ENCODE data around the gene KIF26B.

Gene KIF26B

GRCh38 chr1:245538671-245539070, 383.9 kb downstream of the KIF26B start:
- DNase-seq, result no peak

- DNase-seq, result no peak
Measured at GRCh38 chr1:245541369-245541768, 386.6 kb downstream of the KIF26B start.

- DNase-seq, result no peak
Measured at GRCh38 chr1:245542365-245542764, 387.6 kb downstream of the KIF26B start.

- DNase-seq, result no peak
Measured at GRCh38 chr1:245544236-245544635, 389.5 kb downstream of the KIF26B start.

- DNase-seq, result no peak
Measured at GRCh38 chr1:245546875-245547274, 392.1 kb downstream of the KIF26B start.

- no peak for DNase-seq
Measured at GRCh38 chr1:245549996-245550719, 395.4 kb downstream of the KIF26B start.

GRCh38 chr1:245550720-245551043, 395.9 kb downstream of the KIF26B start:
- no peak for DNase-seq

GRCh38 chr1:245551536-245551935, 396.8 kb downstream of the KIF26B start:
- no peak for DNase-seq

- DNase-seq, result no peak
Measured at GRCh38 chr1:245552331-245552730, 397.5 kb downstream of the KIF26B start.

GRCh38 chr1:245556057-245556456, 401.3 kb downstream of the KIF26B start:
- DNase-seq, result no peak

- no peak for DNase-seq
Measured at GRCh38 chr1:245558069-245558468, 403.3 kb downstream of the KIF26B start.

GRCh38 chr1:245560316-245560859, 405.6 kb downstream of the KIF26B start:
- DNase-seq, result no peak

- DNase-seq, result no peak
Measured at GRCh38 chr1:245561665-245562234, 407.0 kb downstream of the KIF26B start.

GRCh38 chr1:245566134-245566533, 411.3 kb downstream of the KIF26B start:
- DNase-seq, result no peak

- no peak for DNase-seq
Measured at GRCh38 chr1:245566952-245567351, 412.2 kb downstream of the KIF26B start.

GRCh38 chr1:245571815-245572294, 417.1 kb downstream of the KIF26B start:
- DNase-seq, result no peak

GRCh38 chr1:245572709-245573108, 417.9 kb downstream of the KIF26B start:
- DNase-seq, result no peak

GRCh38 chr1:245575710-245576109, 420.9 kb downstream of the KIF26B start:
- no peak for DNase-seq

GRCh38 chr1:245576323-245576722, 421.5 kb downstream of the KIF26B start:
- no peak for DNase-seq

- DNase-seq, result no peak
Measured at GRCh38 chr1:245577191-245578157, 422.7 kb downstream of the KIF26B start.

GRCh38 chr1:245578308-245578707, 423.5 kb downstream of the KIF26B start:
- DNase-seq, result no peak

GRCh38 chr1:245578771-245579170, 424.0 kb downstream of the KIF26B start:
- DNase-seq, result no peak

GRCh38 chr1:245579881-245580280, 425.1 kb downstream of the KIF26B start:
- DNase-seq, result no peak
